Vagina (tissue), 2 donors: ENCODE data around the gene ARMC9.

ENCODE experiments used
- POLR2A ChIP-seq, 2 donors: fragments of 450-650 bp; IDR thresholded peaks; one replicate each; pipeline ENCODE4 v1.6.1; 2017; ENCODE audit warnings: antibody characterized with exemption in 2 of 2, mild to moderate bottlenecking in 2 of 2, moderate library complexity in 2 of 2
- TF ChIP-seq, protein P1 (sequence below), 3 experiments: fragments of 450-650 bp in 2 of 3; fragments of 200-600 bp in 1 of 3; sonication (generic) in 1 of 3; IDR thresholded peaks; one replicate each; pipeline ENCODE4 v1.5.1; 2017 to 2019; ENCODE audit warnings: antibody characterized with exemption in 3 of 3, mild to moderate bottlenecking in 2 of 3, moderate library complexity in 2 of 3

DNA sequence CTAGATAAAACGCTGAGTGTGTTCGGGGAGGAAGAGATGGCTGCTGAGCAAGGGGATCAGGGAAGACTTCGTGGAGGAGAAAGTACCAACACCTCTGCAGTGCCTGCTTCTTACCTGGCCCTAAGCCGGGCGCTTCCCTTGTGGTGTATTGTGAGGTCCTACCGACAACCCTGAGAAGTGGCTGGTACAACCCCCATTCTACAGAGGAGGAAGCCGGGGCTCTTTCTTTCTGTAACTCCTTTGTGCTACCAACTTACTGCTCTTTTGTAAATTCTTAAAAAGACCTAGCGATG lies 96.9 kb downstream of the ARMC9 start:
- TF ChIP-seq, protein P1, sequence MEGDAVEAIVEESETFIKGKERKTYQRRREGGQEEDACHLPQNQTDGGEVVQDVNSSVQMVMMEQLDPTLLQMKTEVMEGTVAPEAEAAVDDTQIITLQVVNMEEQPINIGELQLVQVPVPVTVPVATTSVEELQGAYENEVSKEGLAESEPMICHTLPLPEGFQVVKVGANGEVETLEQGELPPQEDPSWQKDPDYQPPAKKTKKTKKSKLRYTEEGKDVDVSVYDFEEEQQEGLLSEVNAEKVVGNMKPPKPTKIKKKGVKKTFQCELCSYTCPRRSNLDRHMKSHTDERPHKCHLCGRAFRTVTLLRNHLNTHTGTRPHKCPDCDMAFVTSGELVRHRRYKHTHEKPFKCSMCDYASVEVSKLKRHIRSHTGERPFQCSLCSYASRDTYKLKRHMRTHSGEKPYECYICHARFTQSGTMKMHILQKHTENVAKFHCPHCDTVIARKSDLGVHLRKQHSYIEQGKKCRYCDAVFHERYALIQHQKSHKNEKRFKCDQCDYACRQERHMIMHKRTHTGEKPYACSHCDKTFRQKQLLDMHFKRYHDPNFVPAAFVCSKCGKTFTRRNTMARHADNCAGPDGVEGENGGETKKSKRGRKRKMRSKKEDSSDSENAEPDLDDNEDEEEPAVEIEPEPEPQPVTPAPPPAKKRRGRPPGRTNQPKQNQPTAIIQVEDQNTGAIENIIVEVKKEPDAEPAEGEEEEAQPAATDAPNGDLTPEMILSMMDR (IDR thresholded peaks at IDR 0.05) = no peak
- no peak for TF ChIP-seq POLR2A (IDR thresholded peaks at IDR 0.05)
